Left lung (tissue), 10 donors: ENCODE results near the gene MALRD1. TPM values are rescaled to one million over a fixed set of nuclear protein-coding genes. Genes with fewer than 3 reads are reported as not detected.

Experiments used
- ATAC-seq: fragments of 200-7000 bp; cut with Tn5 transposase; one replicate; pipeline ENCODE4 v1.9.1; 2020; ENCODE audit warnings: moderate library complexity
- DNase-seq, 4 donors: peaks; one replicate each; pipeline ENCODE4 v3.0.0-alpha.2; 2013 to 2020
- H3K27ac ChIP-seq, 2 donors: fragments of 200-600 bp; sonication (generic) in 1 of 2; one replicate each; pipeline versions ENCODE4 v1.5.0 to v1.8.0; 2020 to 2021
- H3K27me3 ChIP-seq, 2 donors: fragments of 200-600 bp; sonication (generic) in 1 of 2; one replicate each; pipeline versions ENCODE4 v1.5.0 to v1.8.0; 2020 to 2021
- H3K36me3 ChIP-seq, 2 donors: fragments of 200-600 bp; sonication (generic) in 1 of 2; one replicate each; pipeline versions ENCODE4 v1.5.0 to v1.8.0; 2020 to 2021
- H3K4me1 ChIP-seq, 2 donors: fragments of 200-600 bp; one replicate each; pipeline ENCODE4 v1.8.0; 2021
- H3K4me3 ChIP-seq, 2 donors: fragments of 200-600 bp; sonication (generic) in 1 of 2; one replicate each; pipeline versions ENCODE4 v1.5.0 to v1.8.0; 2020 to 2021; ENCODE audit warnings: mild to moderate bottlenecking in 1 of 2
- H3K9me3 ChIP-seq, 2 donors: fragments of 200-600 bp; sonication (generic) in 1 of 2; one replicate each; pipeline versions ENCODE4 v1.5.0 to v1.8.0; 2020 to 2021
- CTCF ChIP-seq, 2 donors: fragments of 200-600 bp; sonication (generic) in 1 of 2; IDR thresholded peaks; one replicate each; pipeline versions ENCODE4 v1.5.0 to v1.8.0; 2021; ENCODE audit warnings: antibody characterized with exemption in 2 of 2
- intact Hi-C, 2 donors: fragments of 100-400 bp; cut with DNase I; formaldehyde crosslinking; loops; one replicate each; pipeline versions ENCODE4 v1.11.2 to v1.14.2; 2022
- polyA plus RNA-seq, 6 donors: library from polyadenylated mRNA; unstranded; fragments of 120-200 nt; gene quantifications; one replicate each; pipeline ENCODE4 v1.2.1, GENCODE V29; 2013; ENCODE audit not compliant: insufficient read length in 6 of 6
- total RNA-seq, 2 donors: library from RNA; stranded (reverse); fragmentation: NEBNext Ultra II Directional; extraction: Animal tissue kit (Norgen Biotek cat#: 25700); gene quantifications; one replicate each; pipeline ENCODE4 v1.2.1, GENCODE V29; 2021
- donor health status: DM: no; HTN: yes; CAD: no.
- donor health status: DM: no; HTN: no; CAD: no.

Gene MALRD1
- total and polyA plus RNA-seq, 8 donors = 2.6 to 12.3 (median 6.9) TPM

GRCh38 chr10:19606968-19607367, 558.4 kb downstream of the MALRD1 start:
- H3K27ac ChIP-seq = no peak overlapping the region
- ATAC-seq (no peak), DNase-seq (no peak)
- intact Hi-C loops = no loop called here
- H3K4me1 ChIP-seq = no peaks in the 10 kb centered on the region
- H3K9me3 ChIP-seq = no peaks in the 10 kb centered on the region
- TF ChIP-seq CTCF (IDR thresholded peaks at IDR 0.05) = no peak
- no peak overlapping the region for H3K4me3 ChIP-seq
- H3K27me3 ChIP-seq = no peaks in the 10 kb centered on the region
- H3K36me3 ChIP-seq = no peaks in the 10 kb centered on the region

- no peak overlapping the region for H3K27ac ChIP-seq
- no peak for ATAC-seq
- no peaks in the 10 kb centered on the region for H3K4me1 ChIP-seq
- H3K4me3 ChIP-seq = no peak overlapping the region
- no peaks in the 10 kb centered on the region for H3K36me3 ChIP-seq
- no peak for DNase-seq
- peaks cover 0 to 5% of the 10 kb centered on the region in 2 donors for H3K9me3 ChIP-seq
- intact Hi-C loops = no loop called here
- no peaks in the 10 kb centered on the region for H3K27me3 ChIP-seq
- no peak for TF ChIP-seq CTCF (IDR thresholded peaks at IDR 0.05)
Observed at GRCh38 chr10:19611775-19612174, 563.2 kb downstream of the MALRD1 start.

DNA sequence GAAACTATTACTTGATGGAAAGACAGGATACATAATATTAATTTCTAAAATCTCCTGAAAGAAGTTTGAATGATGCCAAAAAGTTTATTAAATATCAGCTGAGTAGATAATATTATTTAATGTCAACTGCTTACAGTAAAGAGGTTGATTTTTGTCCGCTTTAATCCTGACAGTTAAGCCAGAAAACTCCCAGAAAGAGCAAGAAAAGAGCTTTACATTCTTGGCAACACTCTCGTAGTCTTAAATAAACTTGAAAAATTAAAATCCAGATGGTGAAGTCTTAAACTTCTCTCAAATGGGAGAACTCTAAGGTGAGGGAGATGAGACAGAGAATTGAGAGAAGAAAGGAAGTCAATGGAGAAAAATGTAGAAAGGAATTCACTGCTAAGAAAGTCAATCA, 568.4 kb downstream of the MALRD1 start:
- intact Hi-C loops = no loop called here
- Histone ChIP-seq H3K27me3 (no peaks in the 10 kb centered on the region), H3K4me3 (no peak overlapping the region), H3K9me3 (peaks cover 0 to 5% of the 10 kb centered on the region in 2 donors), H3K36me3 (no peaks in the 10 kb centered on the region), H3K4me1 (no peaks in the 10 kb centered on the region), H3K27ac (no peak overlapping the region)
- ATAC-seq = no peak
- TF ChIP-seq CTCF (IDR thresholded peaks at IDR 0.05) = no peak
- no peak for DNase-seq

- Histone ChIP-seq H3K4me3 (no peak overlapping the region), H3K36me3 (no peaks in the 10 kb centered on the region), H3K4me1 (no peaks in the 10 kb centered on the region), H3K9me3 (no peaks in the 10 kb centered on the region), H3K27ac (no peak overlapping the region), H3K27me3 (no peaks in the 10 kb centered on the region)
- intact Hi-C loops = no loop called here
- ATAC-seq = no peak
- no peak for TF ChIP-seq CTCF (IDR thresholded peaks at IDR 0.05)
- no peak for DNase-seq
Observed at GRCh38 chr10:19620811-19621210, 572.2 kb downstream of the MALRD1 start.

GRCh38 chr10:19623321-19623720, 574.7 kb downstream of the MALRD1 start:
- intact Hi-C loops = no loop called here
- no peaks in the 10 kb centered on the region for H3K9me3 ChIP-seq
- no peaks in the 10 kb centered on the region for H3K27me3 ChIP-seq
- no peak for TF ChIP-seq CTCF (IDR thresholded peaks at IDR 0.05)
- no peaks in the 10 kb centered on the region for H3K4me1 ChIP-seq
- H3K4me3 ChIP-seq = no peak overlapping the region
- no peak for ATAC-seq
- no peaks in the 10 kb centered on the region for H3K36me3 ChIP-seq
- DNase-seq = no peak
- no peak overlapping the region for H3K27ac ChIP-seq
